Measurements from ENCODE around the gene ST3GAL5.
"Not testable (repeated sequence)": the region's sequence is repeated elsewhere in the genome, so short reads cannot be mapped to it uniquely, and the experiment has no call there.

ST3GAL5 gene

GRCh38 chr2:85888684-85889626, at the start of gene ST3GAL5:
Gene ST3GAL5, minus strand, starts transcription at chr2:85888990. Its CDS starts 85 bp downstream, at chr2:85888905.
- DNase-seq: peak; percentile 93

GRCh38 chr2:85938456-85938855, 49.7 kb upstream of the ST3GAL5 start:
- no peak for DNase-seq

- no peak for DNase-seq
These were observed 48.3 kb upstream of the ST3GAL5 start for GRCh38 chr2:85937069-85937439.

DNA sequence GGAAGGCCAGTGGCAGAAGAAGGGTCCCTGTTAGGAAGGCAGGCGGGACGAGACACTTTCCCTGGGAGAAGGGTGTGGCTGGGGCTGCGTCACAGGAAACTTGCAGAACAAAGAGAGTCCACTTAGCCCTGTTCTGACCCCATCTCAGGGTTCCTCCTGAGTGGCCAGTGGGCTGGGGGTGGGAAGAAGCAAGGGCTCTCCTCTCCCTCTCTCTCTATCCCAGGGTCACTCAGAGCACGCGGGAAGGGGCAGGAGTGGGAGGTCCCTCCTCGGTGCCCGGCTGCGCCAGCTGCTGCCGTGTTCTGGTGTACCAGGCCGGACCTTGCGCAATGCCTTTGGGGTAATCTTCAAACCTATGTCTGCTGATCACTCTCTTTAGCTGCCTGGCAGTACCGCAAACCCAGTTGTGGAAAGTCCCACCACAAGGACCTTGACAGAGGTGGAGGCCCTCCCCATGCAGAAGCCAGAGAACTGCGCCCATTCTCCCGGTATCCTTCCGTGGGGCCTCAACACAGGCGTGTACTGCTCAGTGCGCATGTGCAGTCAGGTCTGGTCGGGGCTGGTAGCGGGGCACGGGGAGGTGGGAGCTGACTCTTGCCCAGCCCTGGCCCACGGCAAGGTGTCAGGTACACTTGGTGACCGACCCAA, 47.8 kb upstream of the ST3GAL5 start:
- no peak for DNase-seq

DNA sequence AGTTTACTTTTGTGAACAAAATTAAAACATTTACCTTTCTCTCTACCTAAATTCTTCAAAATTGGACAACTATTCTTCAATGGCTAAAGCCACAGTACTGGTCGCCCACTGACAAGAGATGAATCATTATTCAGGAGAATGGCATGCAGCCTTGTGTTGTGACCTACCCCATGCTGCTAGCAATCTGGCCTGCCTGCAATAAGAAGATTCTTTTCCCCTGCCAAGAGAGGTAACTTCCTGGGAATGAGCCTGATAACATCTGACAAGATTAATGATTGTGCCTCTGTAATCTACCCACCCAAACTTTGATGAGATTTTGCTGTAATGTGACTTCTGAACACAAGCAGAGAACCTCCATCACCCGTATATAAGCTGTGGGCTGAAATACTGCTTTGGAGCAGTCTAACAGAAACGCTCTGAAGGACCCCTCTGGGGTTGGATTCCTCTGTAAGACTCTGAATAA, 47.0 kb upstream of the ST3GAL5 start:
- DNase-seq: no peak

DNA sequence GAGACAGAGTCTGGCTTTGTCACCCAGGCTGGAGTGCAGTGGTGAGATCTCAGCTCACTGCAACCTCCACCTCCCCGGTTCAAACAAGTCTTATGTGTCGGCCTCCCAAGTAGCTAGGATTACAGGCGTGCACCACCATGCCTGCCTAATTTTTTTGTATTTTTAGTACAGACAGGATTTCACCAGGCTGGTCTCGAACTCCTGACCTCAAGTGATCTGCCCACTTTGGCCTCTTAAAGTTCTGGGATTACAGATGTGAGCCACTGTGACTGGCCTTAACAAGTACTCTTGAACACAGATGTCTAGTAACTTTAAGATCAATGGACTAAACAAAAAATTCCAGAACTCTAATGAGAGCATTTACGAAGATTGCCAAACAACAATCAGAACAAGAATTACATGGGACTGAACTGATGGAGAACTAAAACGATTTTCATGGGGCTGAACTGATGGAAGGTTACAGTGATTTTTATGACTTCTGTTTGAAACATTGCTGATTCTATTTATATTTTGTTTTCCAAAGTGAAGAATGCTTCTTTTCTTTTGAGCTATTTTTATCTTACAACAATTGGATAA, 46.5 kb upstream of the ST3GAL5 start:
- no peak for DNase-seq

GRCh38 chr2:85933753-85934594, 45.2 kb upstream of the ST3GAL5 start:
- no peak for DNase-seq

- not testable (repeated sequence) for DNase-seq
These were observed 42.4 kb upstream of the ST3GAL5 start for GRCh38 chr2:85931151-85931550.

GRCh38 chr2:85930129-85931124, 41.6 kb upstream of the ST3GAL5 start:
- DNase-seq: no peak

DNA sequence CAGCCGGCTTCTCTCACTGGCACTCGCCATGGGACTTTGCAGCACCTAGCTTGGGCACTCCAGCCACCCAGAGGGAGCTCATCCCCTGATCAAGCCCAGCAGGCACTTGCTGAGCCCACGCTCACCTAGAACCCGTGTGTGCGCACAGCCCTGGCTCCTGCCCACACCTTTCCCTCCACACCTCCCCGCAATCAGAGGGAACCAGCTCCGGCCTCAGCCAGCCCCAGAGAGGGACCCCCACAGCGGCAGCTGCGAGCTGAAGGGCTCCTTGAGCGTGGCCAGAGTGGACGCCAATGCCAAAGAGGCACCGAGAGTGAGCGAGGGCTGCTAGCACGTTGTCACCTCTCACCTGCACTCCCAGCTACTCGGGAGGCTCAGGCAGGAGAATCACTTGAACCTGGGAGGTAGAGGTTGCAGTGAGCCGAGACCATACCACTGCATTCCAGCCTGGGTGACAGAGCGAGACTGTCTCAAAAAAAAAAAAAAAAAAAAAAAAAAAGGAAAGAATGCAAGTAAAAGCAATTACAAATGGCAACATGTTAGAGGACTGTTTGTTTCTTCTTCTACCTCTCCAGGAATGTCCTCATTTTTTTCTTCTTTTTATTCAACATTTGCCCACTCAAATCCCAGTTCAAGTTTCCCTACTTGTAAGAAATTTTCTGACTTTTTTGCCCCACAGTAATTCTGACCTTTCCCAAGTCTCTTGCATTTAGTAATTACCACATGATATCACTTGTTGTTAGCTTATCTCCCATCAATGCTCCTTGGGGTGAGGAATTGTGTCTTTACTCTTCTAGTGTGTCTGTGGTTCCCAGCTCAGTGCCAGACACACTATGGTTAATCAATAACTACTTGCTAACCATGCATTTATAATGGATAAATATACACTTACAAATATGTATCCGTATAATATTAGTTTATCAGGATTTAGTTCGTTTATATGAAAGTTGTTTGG, 40.6 kb upstream of the ST3GAL5 start:
- DNase-seq: no peak

GRCh38 chr2:85926931-85927661, 38.3 kb upstream of the ST3GAL5 start:
- DNase-seq: no peak

DNA sequence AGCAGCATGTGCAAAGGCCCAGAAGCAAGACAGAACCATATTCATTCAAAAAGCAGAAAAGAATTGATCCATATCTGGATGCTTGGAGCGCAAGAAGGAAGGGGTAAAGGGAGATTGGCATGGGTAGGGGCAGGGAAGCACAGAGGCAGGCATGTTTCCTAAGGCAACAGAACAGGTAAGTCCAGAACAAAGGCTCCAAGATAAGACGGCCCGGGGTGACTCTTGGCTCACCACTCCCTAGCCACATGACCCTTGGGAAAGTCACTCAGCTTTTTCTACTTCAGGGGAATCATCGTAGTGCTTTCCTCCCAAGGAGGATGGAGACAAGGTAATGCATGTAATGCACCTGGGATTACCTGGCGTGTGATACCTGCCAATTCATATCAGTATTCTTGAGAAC, 37.7 kb upstream of the ST3GAL5 start:
- no peak for DNase-seq

GRCh38 chr2:85925216-85925671, 36.5 kb upstream of the ST3GAL5 start:
- no peak for DNase-seq

DNA sequence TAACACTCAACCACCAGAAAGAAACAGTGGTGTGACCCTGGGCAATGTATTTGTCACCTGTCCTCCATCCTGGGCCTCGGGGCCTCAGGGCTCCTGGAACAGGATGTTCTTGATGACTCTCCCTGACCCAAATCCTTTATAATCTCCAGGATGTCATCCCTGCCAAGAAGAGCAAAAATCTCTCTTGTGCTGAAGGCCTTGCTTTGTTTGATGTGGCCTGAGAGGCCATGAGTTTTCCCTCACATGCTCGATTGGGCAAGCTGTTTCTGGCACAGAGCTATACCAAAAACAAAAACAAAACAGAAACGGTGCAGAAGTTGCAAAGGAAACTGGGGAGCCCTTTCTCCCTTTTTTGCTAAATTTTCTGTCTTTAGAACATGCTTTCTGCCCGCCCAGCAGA, 35.7 kb upstream of the ST3GAL5 start:
- no peak for DNase-seq

DNA sequence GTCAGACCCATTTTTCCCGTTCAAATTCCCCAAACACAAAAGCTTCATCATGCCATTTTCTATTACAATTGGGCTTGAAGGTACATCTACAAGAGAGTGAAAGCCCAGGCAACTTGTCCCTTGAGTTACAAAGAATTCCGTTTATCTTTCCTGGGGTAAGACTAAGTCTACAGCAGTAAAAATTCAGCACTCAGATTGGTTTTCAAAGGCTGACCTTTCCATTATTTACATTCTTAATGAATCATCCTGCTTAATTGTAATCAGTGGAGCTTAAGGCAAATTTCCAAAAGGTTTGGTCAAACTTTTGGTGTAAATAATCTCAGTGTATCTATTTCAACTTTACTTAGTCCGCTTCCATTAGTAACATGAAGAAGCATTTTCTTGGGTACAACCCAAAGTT, 33.4 kb upstream of the ST3GAL5 start:
- DNase-seq: no peak

GRCh38 chr2:85921659-85922058, 32.9 kb upstream of the ST3GAL5 start:
- no peak for DNase-seq

DNA sequence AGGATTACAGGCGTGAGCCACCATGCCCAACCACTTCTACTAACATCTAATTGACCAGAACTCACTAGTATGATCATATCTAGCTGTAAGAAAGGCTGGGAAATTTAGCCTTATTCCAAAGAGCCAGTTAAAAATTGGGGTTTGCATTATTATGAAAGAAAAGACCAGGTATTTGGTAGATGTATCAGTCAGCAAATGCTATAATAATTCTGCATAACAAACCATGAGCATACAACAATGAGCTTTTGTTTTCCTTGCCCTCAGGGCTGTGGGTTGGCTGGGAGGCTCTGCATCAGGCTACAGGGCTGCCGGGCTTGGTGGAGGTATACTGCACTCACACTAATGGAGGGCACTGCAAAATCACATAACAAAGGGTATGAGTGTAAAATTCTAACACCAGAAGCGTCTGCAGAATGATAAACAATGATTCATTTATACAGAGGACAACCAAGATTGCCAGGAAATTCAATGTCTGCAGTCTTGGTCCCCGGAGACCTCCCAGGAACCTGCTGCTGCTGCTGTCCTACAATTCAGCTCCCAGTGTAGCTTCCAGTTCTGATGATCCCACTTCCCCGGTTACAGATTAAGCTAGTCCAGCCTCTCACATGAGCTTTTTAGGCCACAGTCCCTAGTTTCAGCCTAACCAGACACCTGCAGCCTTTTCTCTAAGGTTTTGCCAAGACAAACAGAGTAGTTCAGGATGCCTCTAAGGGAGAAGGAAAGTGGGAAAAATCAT, 32.2 kb upstream of the ST3GAL5 start:
- DNase-seq: no peak

- DNase-seq: no peak
These were observed 29.4 kb upstream of the ST3GAL5 start for GRCh38 chr2:85917887-85918795.
